Central memory CD8-positive, alpha-beta T cell (primary cell): ENCODE data around the gene PLEKHA3.
"Not testable (repeated sequence)": the region's sequence is repeated elsewhere in the genome, so short reads cannot be mapped to it uniquely, and the experiment has no call there.

Experiments
- ATAC-seq: fragments of 150-1000 bp; cut with Tn5 transposase; replicated peaks from 2 replicates; pipeline ENCODE4 v1.10.0; 2022; ENCODE audit warnings: mild to moderate bottlenecking, moderate FRiP score, moderate number of reproducible peaks; ENCODE audit not compliant: poor library complexity, severe bottlenecking; ENCODE audit errors: extremely low read depth
- DNase-seq, 2 donors: peaks; one replicate each; pipeline ENCODE4 v3.0.0; 2021; ENCODE audit warnings: low spot score in 2 of 2
- H3K27ac Mint-ChIP-seq: one replicate; pipeline ENCODE4 v1.8.0; 2022; ENCODE audit warnings: low read depth, mild to moderate bottlenecking, moderate library complexity, mixed read lengths
- H3K27me3 Mint-ChIP-seq: one replicate; pipeline ENCODE4 v1.8.0; 2022; ENCODE audit warnings: mixed read lengths
- H3K36me3 Mint-ChIP-seq: one replicate; pipeline ENCODE4 v1.8.0; 2022; ENCODE audit warnings: mild to moderate bottlenecking, moderate library complexity, mixed read lengths; ENCODE audit not compliant: insufficient read depth
- H3K4me1 Mint-ChIP-seq: one replicate; pipeline ENCODE4 v1.8.0; 2022; ENCODE audit warnings: mixed read lengths
- H3K4me3 Mint-ChIP-seq: one replicate; pipeline ENCODE4 v1.8.0; 2022; ENCODE audit warnings: mild to moderate bottlenecking, moderate library complexity, mixed read lengths
- H3K9me3 Mint-ChIP-seq: one replicate; pipeline ENCODE4 v1.8.0; 2022; ENCODE audit warnings: mixed read lengths

PLEKHA3 gene

DNA sequence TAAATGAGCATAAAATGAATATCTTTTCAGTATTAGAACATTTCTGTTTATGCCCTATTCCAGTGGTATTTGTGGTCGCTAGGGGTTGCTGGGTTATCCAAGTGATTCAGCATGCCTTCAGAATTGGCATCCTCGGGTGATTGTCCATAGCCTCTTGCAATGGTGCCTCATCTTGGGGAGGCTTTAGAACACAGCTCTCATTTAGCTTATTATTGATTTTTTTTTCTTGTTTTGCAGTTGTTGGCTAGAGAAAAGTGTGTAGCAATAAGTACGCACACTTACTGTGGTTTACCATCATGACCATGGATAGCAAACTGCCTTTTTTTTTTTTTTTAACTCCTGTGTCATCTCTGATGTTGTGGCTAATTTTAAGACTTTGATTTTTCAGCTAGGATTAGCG lies 33.6 kb downstream of the PLEKHA3 start:
- Mint-ChIP-seq H3K27ac (no peak overlapping the region), H3K36me3 (peaks cover 24% of the 10 kb centered on the region), H3K4me1 (peaks cover 5% of the 10 kb centered on the region), H3K27me3 (no peaks in the 10 kb centered on the region), H3K9me3 (no peaks in the 10 kb centered on the region), H3K4me3 (no peak overlapping the region)
- no peak for ATAC-seq
- no peak for DNase-seq

DNA sequence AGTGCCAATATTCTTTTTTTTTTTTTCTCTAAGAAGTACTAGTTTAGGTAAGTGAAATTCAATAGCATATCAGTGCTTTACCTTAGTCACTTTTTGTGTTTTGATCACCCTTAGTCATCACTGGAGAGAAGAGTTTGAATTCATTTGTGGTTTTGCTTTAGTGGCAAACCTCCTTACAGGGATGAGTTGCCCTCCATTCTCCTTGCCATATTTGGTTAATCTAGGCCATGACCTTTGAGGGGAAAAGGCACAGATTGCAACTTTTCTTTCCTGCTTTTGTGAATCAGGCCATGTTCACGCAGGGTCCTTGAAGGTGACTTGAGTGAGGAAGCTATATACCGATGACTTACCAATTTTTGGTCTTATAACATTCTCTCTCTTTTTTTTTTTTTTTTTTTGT lies 34.4 kb downstream of the PLEKHA3 start:
- Mint-ChIP-seq H3K4me3 (no peak overlapping the region), H3K36me3 (peaks cover 21% of the 10 kb centered on the region), H3K9me3 (no peaks in the 10 kb centered on the region), H3K27me3 (no peaks in the 10 kb centered on the region), H3K27ac (peak overlapping the region; percentile 80), H3K4me1 (peaks cover 5% of the 10 kb centered on the region)
- ATAC-seq (no peak), DNase-seq (no peak)

DNA sequence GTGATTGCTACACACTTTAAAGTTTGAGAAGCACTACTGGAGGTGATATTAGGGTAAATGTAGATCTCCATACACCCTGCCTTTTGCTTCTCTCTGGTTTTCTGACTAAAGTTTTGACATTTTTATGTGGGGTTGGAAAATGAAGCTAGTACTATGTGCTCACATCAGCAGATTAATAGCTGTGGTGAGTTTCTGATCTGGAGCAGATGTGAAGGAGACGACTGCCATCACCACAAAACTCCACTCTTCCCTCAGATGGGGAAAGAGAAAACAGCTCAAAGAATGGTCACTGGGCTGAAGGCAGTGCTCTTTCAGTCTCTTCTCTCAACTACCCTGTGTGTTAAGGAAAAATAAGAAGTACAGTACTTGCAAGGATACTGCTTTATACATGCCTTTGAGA lies 37.2 kb downstream of the PLEKHA3 start:
- DNase-seq (no peak), ATAC-seq (no peak)
- Mint-ChIP-seq H3K4me3 (no peak overlapping the region), H3K27ac (no peak overlapping the region), H3K4me1 (no peaks in the 10 kb centered on the region), H3K27me3 (no peaks in the 10 kb centered on the region), H3K9me3 (no peaks in the 10 kb centered on the region), H3K36me3 (peaks cover 14% of the 10 kb centered on the region)

DNA sequence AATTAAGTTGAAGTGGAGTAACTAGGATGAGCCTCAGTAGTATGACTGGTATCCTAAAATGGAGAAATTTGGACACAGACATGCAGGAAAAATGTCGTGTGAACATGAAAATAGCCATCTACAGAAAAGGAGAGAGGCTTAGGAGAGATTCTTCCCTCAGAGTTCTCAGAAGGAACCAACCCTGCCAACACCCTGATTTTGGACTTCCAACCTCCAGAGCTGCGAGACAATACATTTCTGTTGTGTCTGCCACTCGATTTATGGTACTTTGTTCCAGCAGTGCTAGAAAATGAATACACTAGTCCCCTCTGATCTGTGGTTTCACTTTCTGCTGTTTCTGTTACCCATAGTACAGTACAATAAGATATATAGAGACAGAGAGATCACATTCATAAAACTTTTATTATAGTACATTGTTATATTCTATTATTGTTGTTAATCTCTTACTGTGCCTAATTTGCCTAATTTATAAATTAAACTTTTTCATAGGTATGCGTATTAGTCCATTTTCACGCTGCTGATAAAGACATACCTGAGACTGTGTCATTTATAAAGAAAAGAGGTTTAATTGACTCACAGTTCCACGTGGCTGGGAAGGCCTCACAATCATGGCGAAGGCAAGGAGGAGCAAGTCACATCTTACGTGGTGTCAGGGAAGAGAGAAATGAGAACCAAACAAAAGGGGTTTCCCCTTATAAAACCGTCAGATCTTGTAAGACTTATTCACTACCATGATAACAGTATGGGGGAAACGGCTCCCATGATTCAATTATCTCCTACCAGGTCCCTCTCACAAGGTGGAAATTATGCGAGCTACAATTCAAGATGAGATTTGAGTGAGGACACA lies 41.3 kb downstream of the PLEKHA3 start:
- no peak for ATAC-seq
- Mint-ChIP-seq H3K9me3 (no peaks in the 10 kb centered on the region), H3K27me3 (no peaks in the 10 kb centered on the region), H3K4me1 (peaks cover 18% of the 10 kb centered on the region), H3K27ac (peak overlapping the region; percentile 12), H3K4me3 (no peak overlapping the region), H3K36me3 (peaks cover 14% of the 10 kb centered on the region)
- no peak for DNase-seq

DNA sequence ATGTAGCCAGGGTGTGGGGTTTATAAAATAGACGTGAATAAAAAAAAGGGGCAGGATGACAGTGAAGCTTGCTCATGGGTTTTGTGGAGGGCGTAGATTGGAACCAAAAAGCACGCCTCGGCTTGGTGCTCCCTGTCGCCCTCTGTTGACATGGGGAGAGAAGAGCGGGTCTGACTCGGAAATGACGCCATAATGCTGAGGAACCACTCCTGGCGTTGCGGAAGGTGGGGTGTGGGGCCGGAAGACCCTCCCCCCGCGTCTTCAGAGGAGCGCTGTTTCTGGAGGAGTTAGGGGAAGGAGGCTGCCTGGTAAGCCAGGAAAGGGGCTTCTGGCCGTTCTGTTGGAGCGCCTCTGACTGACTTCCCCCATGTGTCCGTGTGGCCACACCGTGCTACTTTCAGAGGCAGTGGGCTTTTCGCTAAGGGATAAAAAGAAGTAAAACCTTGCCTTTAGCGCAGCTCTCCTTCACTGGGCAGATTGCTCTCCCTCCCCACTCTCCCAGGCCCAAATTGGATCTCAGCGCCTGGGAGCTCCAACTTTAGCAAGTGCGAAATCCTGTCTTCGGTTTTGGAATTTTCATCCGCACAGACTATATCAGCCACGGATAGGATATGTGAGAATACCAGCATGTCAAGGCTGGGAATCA lies 42.8 kb downstream of the PLEKHA3 start:
- Mint-ChIP-seq H3K27me3 (no peaks in the 10 kb centered on the region), H3K36me3 (peaks cover 11% of the 10 kb centered on the region), H3K4me3 (peak overlapping the region; percentile 83), H3K27ac (peak overlapping the region; percentile 84), H3K4me1 (peaks cover 21% of the 10 kb centered on the region), H3K9me3 (no peaks in the 10 kb centered on the region)
- DNase-seq (peak; percentile 65 to 78), ATAC-seq (peak; percentile 94)

DNA sequence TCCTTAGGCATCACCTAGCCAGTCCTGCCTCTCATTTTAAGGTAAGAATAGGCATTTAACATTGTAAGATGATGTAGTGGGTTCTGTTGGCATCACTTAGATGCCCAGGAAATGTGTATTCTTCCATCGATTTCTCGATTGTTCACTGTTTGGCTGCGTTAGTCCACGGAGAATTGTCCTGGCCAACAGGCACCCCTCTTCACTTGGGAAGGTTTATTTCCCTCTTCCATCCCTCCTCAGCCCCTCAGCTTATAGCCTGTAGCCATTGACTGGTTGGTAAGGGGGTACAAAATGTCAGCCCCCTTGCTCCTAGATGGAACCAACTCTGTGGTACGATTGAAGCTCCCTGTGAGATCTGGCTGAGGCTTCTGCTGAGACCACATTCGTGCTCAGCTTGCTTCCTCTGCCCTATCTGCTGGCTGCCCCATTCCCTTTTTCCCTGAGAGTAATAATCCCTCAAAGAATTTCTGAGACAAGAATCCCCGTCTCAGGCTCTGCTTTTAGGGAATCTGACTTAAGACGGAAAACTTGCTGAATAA lies 43.4 kb downstream of the PLEKHA3 start:
- Mint-ChIP-seq H3K9me3 (no peaks in the 10 kb centered on the region), H3K4me3 (peak overlapping the region; percentile 83), H3K27me3 (no peaks in the 10 kb centered on the region), H3K4me1 (peaks cover 23% of the 10 kb centered on the region), H3K27ac (peak overlapping the region; percentile 84), H3K36me3 (peaks cover 9% of the 10 kb centered on the region)
- ATAC-seq (peak; percentile 6), DNase-seq (no peak)

DNA sequence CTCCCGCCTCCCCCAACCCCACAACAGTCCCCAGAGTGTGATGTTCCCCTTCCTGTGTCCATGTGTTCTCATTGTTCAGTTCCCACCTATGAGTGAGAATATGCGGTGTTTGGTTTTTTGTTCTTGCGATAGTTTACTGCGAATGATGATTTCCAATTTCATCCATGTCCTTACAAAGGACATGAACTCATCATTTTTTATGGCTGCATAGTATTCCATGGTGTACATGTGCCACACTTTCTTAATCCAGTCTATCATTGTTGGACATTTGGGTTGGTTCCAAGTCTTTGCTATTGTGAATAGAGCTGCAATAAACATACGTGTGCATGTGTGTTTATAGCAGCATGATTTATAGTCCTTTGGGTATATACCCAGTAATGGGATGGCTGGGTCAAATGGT lies 44.8 kb downstream of the PLEKHA3 start:
- peaks cover 30% of the 10 kb centered on the region for H3K4me1 Mint-ChIP-seq
- not testable (repeated sequence) for H3K36me3 Mint-ChIP-seq, DNase-seq, H3K27ac Mint-ChIP-seq, H3K9me3 Mint-ChIP-seq, H3K4me3 Mint-ChIP-seq, ATAC-seq, H3K27me3 Mint-ChIP-seq

DNA sequence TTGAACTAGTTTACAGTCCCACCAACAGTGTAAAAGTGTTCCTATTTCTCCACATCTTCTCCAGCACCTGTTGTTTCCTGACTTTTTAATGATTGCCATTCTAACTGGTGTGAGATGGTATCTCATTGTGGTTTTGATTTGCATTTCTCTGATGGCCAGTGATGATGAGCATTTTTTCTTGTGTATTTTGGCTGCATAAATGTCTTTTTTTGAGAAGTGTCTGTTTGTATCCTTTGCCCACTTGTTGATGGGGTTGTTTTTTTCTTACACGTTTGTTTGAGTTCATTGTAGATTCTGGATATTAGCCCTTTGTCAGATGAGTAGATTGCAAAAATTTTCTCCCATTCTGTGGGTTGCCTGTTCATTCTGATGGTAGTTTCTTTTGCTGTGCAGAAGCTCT lies 45.2 kb downstream of the PLEKHA3 start:
- H3K27me3 Mint-ChIP-seq, H3K36me3 Mint-ChIP-seq, DNase-seq, ATAC-seq, H3K27ac Mint-ChIP-seq, H3K9me3 Mint-ChIP-seq: not testable (repeated sequence)
- H3K4me1 Mint-ChIP-seq = peaks cover 32% of the 10 kb centered on the region
- peak overlapping the region; percentile 6 for H3K4me3 Mint-ChIP-seq

DNA sequence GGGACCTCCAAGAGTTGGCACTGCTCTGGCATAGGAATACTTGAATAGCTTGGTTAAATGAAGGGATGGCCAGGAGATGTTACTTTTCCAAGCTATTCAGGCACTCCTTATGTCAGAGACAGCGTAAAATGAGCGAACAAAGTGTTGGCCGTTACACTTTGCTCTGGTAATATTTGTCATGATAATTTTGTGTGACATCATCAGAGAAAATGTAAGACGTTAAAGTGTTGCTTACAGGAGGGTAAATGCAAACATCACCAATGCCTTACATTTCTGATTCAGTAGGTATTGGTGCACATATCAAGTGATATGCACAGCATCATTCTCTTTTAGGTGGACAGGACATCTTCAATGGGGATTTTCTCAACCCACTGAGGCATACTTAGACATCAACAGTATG lies 46.0 kb downstream of the PLEKHA3 start:
- Mint-ChIP-seq H3K4me3 (no peak overlapping the region), H3K9me3 (no peaks in the 10 kb centered on the region), H3K36me3 (peaks cover 12% of the 10 kb centered on the region), H3K27ac (no peak overlapping the region), H3K4me1 (peaks cover 40% of the 10 kb centered on the region), H3K27me3 (no peaks in the 10 kb centered on the region)
- ATAC-seq = no peak
- no peak for DNase-seq

DNA sequence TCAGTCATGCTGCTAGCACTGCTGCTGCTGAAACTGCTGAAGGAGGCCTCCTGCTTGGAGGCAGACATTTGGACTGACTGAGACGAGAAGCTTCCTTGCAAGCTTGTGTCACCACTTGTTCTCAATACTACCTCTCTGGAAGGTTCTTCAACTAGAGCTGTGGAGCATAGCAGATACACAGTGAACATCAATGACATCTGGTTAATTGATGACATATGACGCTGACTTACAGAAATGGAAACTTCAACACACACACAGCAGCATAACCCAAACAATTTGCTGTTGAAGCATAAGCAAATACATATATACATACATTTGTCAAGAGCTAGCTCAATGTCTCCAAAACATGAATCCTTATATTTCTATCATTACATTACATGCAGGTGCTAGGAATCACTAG lies 47.3 kb downstream of the PLEKHA3 start:
- Mint-ChIP-seq H3K36me3 (peaks cover 14% of the 10 kb centered on the region), H3K27me3 (no peaks in the 10 kb centered on the region), H3K4me1 (peaks cover 49% of the 10 kb centered on the region), H3K27ac (no peak overlapping the region), H3K4me3 (no peak overlapping the region), H3K9me3 (no peaks in the 10 kb centered on the region)
- DNase-seq = no peak
- ATAC-seq = no peak

DNA sequence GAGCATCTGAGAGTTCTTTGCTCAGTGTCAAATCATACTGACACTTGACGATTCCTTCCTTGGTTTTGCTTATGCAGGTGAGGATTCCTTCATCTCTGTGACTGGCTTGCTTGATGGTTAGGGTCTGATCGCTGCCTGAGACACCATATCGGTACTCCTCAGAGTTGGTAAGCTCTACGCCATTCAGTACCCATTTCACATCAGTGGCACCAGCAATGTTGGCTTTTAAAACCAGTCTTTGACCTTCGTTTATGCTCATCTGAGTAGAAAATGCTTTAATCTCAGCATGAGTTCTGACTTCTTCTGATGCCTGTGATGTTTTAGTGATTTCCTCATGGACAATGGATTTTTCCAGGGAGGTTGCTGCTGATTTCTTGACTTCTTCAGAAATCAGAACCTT lies 48.4 kb downstream of the PLEKHA3 start:
- Mint-ChIP-seq H3K36me3 (peaks cover 18% of the 10 kb centered on the region), H3K4me3 (no peak overlapping the region), H3K27ac (no peak overlapping the region), H3K9me3 (no peaks in the 10 kb centered on the region), H3K27me3 (no peaks in the 10 kb centered on the region), H3K4me1 (peaks cover 44% of the 10 kb centered on the region)
- ATAC-seq (no peak), DNase-seq (no peak)

DNA sequence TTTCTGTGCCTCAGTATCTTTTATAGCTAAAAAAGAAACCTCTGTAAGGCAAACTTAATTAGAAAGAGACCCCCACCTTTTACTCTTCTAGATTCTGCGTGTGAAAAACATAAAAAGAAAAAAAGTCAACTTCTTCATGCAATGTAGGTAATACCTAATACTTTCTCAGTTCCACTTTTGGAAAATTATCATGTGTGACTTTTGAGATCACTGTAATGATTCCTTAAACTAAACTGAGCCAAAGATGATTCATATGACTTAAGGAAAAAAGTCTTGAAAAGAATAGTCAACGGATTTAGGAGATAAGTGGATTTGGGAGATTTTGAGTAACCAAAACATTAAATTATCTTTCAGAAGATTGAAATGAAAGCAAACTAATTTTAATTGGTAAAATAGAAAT lies 48.9 kb downstream of the PLEKHA3 start:
- ATAC-seq (no peak), DNase-seq (no peak)
- Mint-ChIP-seq H3K27ac (no peak overlapping the region), H3K36me3 (peaks cover 18% of the 10 kb centered on the region), H3K27me3 (no peaks in the 10 kb centered on the region), H3K4me1 (peaks cover 43% of the 10 kb centered on the region), H3K4me3 (no peak overlapping the region), H3K9me3 (no peaks in the 10 kb centered on the region)

DNA sequence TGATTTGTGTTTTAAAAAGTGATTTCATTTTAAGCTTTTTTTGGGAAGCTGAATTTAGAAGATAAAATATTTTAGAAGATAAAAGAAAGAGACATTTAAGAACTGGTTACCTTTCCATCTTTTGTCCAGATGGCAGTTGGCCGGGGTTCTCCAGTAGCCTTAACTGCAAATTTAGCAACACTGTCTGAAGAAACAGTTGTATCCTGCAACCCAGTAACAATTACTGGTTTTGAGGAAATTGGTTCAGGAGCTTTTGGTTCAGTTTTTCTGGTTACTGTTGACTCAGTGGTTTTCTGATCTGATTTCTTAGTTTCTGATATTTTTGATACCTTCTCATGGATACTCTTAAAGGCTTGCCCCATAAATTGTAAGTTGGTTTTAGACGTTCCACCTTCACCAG lies 49.9 kb downstream of the PLEKHA3 start:
- DNase-seq (no peak), ATAC-seq (no peak)
- Mint-ChIP-seq H3K27me3 (no peaks in the 10 kb centered on the region), H3K4me3 (no peak overlapping the region), H3K36me3 (peaks cover 19% of the 10 kb centered on the region), H3K9me3 (no peaks in the 10 kb centered on the region), H3K27ac (no peak overlapping the region), H3K4me1 (peaks cover 49% of the 10 kb centered on the region)
